HG03558 (cell line): ENCODE data around the gene COL15A1.

ENCODE experiments used
- ATAC-seq: cut with Tn5 transposase; IDR thresholded peaks from one replicate; pipeline ENCODE4 v1.9.1; 2021; ENCODE audit warnings: moderate number of reproducible peaks; ENCODE audit not compliant: unreplicated experiment; ENCODE audit errors: extremely low read depth

Gene COL15A1

DNA sequence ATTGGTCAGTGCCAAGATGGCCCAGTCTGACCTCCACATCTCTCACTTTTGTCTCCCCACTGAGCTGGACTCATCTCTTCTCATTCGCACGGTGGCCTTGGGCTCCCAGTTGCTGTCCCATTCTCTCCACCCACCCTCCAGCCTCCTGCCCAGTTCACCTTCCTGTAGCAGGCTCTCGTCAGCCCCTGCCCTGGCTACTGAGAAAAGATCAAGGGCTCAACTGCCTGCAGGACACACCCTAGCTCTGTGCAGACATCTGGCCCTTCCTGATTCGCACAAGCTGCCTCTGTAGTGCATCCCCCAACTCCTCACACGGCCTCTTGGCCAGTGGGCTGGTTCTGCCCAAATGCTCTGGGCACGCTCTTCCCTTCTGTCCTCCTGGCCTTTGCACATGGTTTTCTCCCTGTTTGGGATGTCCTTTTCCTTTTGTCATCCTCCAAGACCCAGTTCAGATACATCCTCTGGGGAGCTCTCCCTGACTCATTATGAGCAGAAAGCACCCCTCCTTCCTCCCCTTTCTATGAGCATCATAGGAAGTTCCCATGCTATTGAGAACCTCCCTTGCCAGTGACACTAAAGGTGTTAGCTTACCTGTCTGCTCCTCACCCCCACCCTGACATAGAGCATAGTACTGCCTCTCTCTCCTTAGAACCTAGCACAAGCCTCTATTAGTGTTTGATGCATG is 82.7 kb downstream of the COL15A1 start:
- no peak for ATAC-seq

DNA sequence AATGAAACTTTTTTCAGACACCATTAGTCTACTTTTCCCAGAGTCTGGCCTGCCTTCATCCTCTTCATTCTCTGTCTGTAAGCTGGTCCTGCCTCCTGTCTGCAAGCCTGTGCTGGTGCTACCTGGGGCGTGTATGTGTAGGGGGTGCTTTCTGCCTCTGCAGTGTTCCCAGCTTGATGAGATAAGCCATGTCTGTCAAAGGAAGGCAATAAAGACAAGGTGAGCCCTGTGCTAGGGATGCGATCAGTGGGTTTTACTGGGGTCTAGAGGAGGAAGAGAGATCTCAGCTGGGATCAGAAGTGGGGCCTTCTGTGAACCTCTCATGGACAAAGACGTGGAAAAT is 83.2 kb downstream of the COL15A1 start:
- no peak for ATAC-seq

DNA sequence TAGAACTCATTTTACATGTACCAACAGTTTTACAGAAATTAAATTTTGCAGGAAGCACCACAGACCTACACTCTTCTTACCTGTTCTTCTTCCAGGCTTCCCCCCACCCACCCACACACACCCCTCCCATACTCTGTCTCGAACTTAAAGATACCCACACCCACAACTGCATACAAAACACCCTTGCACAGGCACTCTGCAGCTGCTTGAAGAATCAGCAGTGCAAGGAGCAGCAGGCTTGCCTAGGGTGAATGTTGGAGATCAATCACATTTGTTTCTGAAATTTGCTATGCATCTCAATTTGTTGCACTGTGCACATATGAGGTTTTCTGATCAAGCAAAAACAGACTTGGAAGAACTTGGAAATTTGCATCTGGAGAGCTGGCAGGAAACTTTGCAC is 83.7 kb downstream of the COL15A1 start:
- ATAC-seq: no peak

DNA sequence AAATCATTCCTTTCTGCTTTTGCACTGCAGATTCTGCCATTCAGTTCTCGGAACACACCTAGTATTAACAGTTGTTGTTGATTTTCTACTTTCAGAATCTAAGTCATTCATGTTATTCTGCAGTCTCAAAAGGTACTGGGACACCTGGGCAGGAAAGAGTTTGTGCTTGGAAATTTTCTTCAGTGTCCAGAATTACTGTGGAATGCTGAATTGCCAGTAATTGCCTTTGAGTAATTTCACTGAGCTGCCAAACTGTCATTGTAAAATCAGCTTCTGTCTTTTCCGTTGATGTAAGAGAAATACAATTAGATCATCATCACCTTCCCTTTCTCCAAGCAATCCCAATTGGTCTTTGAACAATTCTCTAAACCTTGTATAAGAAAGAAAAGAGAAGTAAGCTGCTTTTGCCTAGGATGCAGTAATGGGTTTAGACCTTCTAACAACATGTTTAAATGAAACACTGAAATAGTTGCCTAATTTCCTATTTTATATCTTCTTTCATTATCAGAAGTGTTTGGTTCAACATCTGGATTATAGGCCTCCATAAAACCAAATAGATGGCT is 85.5 kb downstream of the COL15A1 start:
- no peak for ATAC-seq

DNA sequence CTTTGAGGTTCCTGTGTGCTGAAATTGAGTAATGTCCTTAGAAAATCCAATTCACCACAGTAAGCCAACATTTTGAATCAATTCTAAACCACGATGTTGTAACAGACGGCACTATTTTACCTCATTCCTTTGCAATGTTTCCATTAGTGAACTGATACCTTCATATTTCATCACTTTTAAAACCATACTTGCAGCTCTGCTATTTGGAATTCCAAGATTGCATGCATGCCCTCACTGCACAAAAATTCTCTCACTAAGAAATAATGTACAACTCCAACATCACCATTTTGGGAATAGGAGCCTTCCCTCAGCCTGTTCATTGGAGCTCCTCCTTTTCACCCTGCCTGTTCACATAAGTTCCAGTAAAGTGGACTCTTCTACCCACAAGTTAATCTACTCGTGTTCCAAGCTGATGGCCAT is 86.4 kb downstream of the COL15A1 start:
- ATAC-seq: no peak

DNA sequence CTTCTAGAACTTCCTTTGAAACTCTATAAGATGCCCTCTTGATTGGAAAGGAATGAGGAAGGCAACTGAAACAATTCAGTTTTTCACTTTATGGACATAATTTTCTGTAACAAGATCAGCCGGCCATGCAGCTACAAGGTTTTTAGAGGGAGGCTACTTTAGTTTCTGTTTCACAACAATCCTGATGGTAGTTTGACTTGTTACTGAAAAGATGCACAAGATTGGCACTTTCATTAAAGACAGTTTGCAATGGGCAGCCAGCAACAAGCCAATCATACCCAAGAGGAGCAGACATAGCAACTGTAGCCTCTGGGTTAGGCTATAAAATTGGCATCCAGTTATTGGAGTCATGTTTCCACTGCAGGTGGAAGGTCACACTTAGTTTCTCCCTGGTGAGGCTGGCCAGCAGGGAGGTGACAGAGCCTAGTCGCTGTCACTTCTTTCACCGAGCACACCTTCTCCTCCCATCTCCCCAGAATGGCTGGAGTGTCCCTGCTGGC is 87.0 kb downstream of the COL15A1 start:
- no peak for ATAC-seq

DNA sequence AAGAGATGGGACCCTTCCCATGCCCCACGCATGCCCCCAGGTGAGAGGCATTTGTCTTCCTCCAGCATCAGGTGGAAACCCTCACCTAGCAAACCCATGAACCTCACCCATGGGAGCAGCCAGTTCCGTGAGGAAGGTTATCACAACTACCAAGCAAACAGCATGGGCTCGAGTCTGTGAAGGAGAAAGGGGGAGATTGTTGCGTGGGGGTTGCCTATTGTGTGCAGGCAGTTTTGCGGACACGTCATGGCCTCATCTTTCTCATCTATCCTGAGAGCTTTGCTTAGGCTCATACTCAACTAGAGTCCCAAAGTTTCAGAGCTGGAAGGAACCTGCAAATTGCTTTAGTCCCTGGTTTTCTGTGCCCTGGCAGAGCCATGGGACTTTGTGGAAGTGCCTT is 87.6 kb downstream of the COL15A1 start:
- no peak for ATAC-seq

DNA sequence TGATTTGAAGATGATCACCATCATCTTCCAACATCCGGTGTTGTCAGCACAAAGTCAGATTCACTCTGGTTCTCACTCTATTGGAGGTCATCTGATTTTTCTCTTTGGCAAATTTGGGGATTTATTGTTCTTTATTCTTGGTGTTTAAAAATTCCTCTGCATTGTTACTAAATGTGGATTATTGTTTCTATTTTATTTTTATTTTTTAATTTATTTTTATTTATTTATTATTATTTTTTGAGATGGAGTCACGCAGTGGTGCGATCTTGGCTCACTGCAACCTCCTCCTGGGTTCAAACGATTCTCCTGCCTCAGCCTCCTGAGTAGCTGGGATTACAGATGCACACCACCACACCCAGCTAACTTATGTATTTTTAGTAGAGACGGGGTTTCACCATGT is 88.3 kb downstream of the COL15A1 start:
- ATAC-seq: no peak

DNA sequence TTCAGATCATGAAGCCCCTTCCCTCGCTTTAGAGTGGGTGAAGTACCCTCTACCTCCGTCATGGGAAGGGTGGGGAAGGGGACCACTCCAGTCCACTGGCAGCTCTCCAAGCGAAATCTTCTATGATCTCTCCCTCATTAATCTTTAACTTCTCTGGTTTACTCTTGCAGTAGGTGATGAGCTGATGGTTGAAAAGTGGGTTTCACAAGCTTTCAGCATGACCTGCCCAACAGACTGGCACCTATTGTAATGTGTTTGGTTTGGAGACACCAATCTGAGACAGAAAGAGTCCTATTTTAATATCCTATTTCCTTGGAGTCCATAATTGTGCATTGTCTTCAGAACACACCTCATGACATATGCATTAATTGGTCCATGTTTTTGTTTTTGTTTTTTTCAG is 90.4 kb downstream of the COL15A1 start:
- no peak for ATAC-seq

DNA sequence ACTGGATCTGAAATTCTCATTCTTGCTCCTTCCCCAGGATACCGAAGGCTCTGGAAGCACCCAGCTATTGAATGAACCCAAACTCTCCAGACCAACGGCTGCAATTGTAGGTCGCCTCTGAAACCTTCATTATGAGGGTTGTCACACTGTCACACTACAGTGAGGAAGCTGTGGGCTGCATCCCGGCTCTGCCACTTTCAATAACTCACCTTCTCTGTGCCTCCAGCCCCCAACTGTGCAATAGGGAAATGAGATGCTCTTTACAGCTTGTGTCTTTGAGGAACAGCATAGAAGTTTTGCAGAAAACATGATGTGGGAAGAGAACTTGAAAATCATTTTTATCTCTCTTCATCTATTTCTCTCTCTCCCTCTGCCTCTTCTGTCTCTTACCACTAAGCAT is 91.6 kb downstream of the COL15A1 start:
- ATAC-seq: no peak

DNA sequence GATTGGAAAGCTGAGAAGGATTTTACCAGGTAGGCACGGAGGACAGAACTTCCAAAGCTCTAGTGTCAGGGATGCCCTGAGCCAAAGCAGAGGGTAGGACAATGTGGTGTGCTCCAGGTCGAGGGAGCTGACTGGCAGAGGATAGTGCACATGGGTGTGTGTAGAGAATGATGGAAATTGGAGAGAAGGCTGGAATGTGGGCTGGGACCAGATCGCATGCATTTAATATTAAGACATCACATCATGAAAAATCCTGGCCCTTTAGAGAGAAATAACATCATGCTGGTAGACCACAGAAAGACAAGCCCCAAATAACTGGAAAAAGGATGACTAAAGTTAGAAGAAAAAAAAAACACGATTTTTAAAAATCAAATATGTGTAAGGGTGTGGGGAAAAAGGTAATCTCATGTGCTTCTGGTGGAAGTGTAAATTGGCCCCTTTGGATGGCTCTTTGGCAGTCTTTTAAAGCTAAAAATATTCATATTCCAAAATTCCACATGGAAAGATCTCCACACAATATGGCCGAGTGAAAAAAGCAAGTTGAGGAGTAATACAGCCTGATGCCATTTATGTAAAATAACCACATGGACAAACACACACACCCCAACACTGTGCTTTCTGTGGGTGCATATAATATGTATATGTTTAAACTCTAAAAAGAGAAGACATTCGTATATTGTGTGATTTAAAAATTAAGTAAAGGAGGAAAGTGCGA is 94.2 kb downstream of the COL15A1 start:
- ATAC-seq: no peak

DNA sequence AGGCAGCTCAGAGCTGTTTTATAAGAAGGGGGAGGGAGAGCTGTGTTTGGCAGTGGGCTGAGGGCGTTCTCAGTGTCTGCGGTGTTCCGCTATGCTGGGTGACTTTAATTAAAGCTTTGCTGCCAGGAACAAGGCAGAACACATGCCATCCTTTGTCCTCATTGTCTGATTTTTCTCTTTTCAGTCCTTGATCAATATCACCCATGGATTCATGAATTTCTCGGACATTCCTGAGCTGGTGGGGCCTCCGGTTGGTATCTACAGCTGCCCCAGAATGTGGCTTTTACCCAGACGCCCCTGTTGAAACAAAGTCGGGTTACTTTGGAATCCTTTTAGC is 94.7 kb downstream of the COL15A1 start:
- ATAC-seq: no peak

DNA sequence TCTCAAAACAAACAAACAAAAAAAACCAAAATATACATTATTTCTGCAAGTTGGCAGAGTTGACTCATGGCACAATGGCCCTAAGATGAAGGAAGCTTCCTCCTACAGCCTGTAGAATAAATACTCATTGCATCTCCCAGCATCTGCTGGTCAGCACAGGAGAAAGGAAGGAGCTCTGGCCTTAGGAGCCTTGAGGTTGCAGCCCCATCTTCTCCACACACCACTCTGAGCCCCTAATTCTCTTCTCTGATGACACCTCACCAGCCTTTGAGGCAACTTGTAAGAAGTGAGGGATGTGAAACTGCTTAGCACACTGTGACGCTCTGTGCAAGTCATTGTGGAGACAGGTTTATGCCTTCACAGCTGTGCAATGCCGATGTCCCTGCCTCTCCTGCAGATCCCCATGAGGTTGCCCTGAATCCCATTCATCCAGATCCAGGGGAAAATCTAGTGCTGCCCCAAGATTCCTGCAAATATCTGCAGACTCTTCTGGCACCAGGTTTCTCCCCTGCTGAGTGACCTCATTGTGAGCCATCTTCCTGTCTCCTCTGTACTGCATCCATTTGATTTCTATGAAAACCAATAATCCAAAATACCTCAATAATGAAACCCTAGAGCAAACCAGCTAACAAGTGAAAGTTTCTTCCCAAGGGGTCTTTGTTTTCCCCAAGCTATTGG is 95.9 kb downstream of the COL15A1 start:
- ATAC-seq: no peak

DNA sequence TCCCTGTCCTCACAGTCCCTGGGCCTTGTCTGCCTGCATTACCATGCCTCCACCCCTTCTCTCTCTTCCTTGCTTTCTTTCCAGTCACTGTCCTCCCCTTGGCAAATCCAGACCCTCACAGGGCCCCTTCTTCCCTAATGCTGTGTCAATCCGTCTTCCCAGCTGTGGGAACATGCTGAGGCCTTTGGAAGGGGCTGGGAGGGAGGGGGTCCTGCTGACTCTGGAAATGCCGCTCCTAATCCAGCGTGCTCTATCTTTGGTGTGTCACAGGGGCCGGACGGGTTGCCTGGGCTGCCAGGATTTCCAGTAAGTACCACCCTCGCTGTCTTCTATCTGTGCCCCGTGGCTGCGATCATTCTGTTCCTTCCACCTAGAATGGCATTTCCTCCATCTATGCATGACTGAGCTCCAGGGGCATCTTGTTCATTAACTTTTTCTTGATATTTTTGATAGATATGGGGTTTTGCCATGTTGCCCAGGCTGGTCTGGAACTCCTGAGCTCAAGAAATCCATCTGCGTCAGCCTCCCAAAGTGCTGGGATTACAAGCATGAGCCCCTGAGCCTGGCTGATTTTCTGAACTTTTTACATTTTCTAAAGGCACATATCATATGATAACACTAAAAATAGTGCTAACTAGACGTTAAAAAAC is 96.7 kb downstream of the COL15A1 start:
- ATAC-seq: no peak

DNA sequence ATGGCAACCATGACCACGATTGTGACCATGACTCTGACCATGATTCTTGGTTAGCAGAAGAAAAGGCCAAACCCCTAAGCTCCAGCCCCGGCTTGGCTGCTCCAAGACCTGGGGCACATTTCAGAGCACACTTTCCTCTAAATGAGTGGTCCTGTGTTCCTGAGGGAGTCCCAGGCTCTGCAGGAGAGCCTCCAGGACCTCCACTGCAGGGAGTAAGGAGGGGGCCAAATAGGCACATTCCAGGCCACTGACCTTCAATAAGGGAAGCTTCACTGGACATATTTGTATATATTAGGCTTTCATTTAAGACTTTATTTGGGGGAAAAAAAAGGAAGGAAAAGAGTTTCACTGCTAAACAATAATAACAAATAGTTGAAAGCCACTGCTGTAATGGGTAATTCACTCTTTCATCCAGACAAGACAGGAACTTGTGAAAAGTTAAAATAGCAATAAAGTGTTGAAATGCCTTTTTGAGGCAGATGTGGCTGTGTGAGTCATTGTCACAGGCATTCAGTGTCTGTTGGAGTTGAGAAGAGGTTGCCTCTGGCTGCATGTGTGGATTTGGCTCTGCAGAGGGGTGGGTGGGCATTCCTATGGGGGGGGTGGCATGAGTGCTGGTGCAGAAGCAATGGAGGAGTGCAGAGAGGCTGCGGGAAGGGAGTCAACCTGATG is 97.3 kb downstream of the COL15A1 start:
- ATAC-seq: no peak

DNA sequence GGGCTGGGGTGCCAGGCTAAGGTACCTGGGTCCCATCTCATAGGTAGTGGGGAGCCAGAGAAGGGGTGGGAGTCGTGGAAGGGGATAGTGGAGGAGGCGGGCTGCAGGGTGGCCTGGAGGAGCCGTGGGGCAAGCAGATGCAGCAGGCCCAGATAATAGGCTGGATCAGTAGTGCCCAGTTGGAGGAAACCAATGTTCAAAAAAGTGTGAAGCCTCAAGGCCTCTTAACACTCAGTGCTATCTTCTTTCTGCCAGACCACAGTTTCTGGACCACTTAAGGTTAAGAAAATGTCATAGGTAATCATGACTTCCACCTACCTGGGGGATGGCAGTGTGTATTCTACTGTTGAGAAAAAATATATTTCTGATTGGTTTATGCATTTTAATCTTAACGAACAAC is 97.9 kb downstream of the COL15A1 start:
- no peak for ATAC-seq

DNA sequence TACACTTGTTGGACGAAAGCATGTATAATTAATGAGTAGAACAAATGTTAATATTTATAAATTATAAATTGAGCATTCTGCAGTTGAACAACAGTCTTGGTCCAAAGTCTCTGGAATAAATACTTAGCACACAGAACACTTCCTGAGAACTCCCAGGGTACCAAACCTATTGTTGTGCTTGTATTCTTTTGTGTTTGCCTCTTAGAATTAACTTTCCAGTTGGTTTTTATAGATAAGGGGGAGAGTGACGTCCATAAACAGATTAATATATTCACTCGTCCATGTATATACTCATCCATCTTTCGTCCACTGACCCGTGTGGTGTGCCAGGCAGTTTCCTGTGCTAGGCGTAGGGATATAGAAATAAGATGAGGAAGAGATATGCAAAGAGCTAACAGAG is 98.9 kb downstream of the COL15A1 start:
- ATAC-seq: no peak

DNA sequence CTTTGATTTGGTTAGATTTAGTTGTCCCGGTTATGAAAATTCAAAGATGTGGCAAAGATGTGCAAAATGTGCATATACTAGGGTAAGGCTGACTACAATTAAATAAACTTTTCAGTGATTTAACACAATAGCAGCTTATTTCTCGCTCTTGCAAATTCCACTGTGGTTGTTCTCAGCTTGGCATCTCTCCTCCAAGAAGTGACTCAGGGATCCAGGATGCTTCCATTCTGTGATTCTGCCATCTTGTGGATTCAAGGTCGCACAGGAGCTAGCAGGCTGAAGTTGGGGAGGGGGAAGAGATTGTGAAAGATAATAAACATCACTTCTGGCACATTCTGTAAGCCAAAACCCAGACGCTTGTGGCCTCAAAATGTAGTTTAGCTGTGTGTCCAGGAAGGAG is 101.1 kb downstream of the COL15A1 start:
- ATAC-seq: no peak

DNA sequence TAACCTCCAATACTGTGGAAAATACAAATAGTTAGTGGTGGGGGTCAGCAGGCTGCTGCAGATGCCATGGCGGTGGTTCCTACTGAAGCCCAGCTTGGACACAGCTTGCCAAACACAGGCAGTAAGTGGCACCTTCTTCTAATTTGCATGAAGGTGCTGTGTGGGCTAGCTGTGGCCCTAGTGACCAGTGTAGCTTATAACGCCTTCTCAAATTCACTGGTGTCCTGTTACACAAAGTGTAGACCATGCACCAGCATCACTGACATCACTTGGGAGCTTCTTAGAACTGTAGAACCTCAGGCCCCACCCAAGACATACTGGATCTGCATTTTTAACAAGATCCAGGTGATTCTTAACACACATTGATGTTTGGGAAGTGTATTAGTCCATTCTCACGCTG is 102.4 kb downstream of the COL15A1 start:
- ATAC-seq: no peak

DNA sequence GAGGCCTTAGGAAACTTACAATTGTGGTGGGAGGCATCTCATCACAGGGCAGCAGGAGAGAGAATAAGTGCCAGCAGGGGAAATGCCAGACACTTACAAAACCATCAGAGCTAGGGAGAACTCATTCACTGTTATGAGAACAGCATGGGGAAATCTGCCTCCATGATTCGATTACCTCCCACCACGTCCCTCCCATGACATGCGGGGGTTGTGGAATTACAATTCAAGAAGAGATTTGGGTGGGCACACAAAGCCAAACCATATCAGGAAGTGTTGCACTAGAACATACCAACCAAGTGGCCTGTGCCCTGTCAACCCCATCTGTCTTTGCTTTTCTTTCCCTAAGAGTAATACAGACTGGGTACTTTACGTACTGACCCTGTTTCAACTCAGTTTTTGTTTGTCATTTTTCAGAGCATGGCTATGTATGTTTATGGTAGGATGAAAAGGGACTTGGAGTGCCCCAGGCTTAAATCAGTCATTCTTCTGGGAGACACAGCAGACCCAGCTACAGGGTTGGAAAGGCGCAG is 102.9 kb downstream of the COL15A1 start:
- no peak for ATAC-seq
